Uterus (tissue), 4 donors: ENCODE data around the gene CLSTN1. TPM values are rescaled to one million over a fixed set of nuclear protein-coding genes. Genes with fewer than 3 reads are reported as not detected.
A peak's percentile ranks its signal among the peaks of the same experiment; 100 is the strongest.

Experiments
- DNase-seq, 2 donors: peaks; one replicate each; pipeline ENCODE4 v3.0.0-alpha.2; 2019 to 2020
- H3K27ac ChIP-seq, 2 donors: fragments of 200-600 bp; sonication (generic); 1 replicate in 1 of 2; 2 replicates in 1 of 2; pipeline ENCODE4 v1.5.1; 2016 to 2018
- H3K27me3 ChIP-seq, 2 donors: fragments of 200-600 bp; sonication (generic); one replicate each; pipeline ENCODE4 v1.5.1; 2018 to 2019; ENCODE audit warnings: control low read depth in 1 of 2
- H3K36me3 ChIP-seq, 2 donors: fragments of 200-600 bp; sonication (generic); one replicate each; pipeline ENCODE4 v1.5.1; 2019; ENCODE audit warnings: control low read depth in 1 of 2
- H3K4me1 ChIP-seq, 2 donors: fragments of 200-600 bp; sonication (generic); one replicate each; pipeline ENCODE4 v1.5.1; 2018 to 2019; ENCODE audit warnings: control low read depth in 1 of 2
- H3K4me3 ChIP-seq, 2 donors: fragments of 200-600 bp; sonication (generic); 1 replicate in 1 of 2; 2 replicates in 1 of 2; pipeline ENCODE4 v1.5.1; 2018 to 2019; ENCODE audit warnings: mild to moderate bottlenecking in 1 of 2
- H3K9me3 ChIP-seq, 2 donors: fragments of 200-600 bp; sonication (generic); one replicate each; pipeline ENCODE4 v1.5.1; 2019; ENCODE audit warnings: control low read depth in 1 of 2
- POLR2A ChIP-seq, 2 donors: fragments of 450-650 bp; IDR thresholded peaks; one replicate each; pipeline ENCODE4 v1.6.1; 2016; ENCODE audit warnings: antibody characterized with exemption in 2 of 2, mild to moderate bottlenecking in 1 of 2, moderate library complexity in 1 of 2
- intact Hi-C: fragments of 100-400 bp; cut with DNase I; formaldehyde crosslinking; loops from one replicate; pipeline ENCODE4 v1.15.1; 2023; ENCODE audit warnings: low total_unique reads
- total RNA-seq, 4 donors: library from RNA; depleted of rRNA in 3 of 4; stranded (reverse); fragments of >200 nt in 3 of 4; gene quantifications; one replicate each; pipeline versions ENCODE4 v1.1.0 to v1.2.4, GENCODE V29; 2014 to 2023
- TF ChIP-seq, protein P1 (sequence below), 4 experiments: fragments of 200-600 bp in 2 of 4; fragments of 450-650 bp in 2 of 4; sonication (generic) in 2 of 4; IDR thresholded peaks; one replicate each; pipeline ENCODE4 v1.5.1; 2016 to 2019; ENCODE audit warnings: antibody characterized with exemption in 4 of 4, mild to moderate bottlenecking in 2 of 4, moderate library complexity in 1 of 4
- donor health status: DM: yes; HTN: yes; CAD: no.

The CLSTN1 gene
- total RNA-seq, 4 donors from 2014 or later: 46.8 to 184 (median 94.0) TPM

DNA sequence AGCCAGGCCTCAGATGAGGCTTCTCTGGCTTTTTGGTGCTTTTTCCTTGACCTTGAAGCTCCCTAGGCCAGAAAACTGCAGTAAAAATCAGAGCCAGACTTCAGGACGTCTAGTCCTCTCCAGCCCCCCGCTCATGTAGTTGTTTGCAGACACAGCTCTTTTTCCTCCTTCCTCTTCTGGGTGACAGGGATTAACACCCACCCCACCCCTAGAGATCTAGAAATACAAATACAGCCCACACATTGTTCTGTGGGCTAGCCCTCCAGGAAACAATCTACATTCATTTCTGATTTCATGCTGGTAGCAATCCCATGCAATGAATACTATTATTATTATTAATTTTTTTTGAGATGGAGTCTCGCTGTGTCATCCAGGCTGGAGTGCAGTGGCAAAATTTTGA is 9.9 kb upstream of the CLSTN1 start:
- no peak overlapping the region for H3K27ac ChIP-seq
- H3K4me3 ChIP-seq: no peak overlapping the region
- TF ChIP-seq POLR2A (IDR thresholded peaks at IDR 0.05): no peak
- TF ChIP-seq, protein P1, sequence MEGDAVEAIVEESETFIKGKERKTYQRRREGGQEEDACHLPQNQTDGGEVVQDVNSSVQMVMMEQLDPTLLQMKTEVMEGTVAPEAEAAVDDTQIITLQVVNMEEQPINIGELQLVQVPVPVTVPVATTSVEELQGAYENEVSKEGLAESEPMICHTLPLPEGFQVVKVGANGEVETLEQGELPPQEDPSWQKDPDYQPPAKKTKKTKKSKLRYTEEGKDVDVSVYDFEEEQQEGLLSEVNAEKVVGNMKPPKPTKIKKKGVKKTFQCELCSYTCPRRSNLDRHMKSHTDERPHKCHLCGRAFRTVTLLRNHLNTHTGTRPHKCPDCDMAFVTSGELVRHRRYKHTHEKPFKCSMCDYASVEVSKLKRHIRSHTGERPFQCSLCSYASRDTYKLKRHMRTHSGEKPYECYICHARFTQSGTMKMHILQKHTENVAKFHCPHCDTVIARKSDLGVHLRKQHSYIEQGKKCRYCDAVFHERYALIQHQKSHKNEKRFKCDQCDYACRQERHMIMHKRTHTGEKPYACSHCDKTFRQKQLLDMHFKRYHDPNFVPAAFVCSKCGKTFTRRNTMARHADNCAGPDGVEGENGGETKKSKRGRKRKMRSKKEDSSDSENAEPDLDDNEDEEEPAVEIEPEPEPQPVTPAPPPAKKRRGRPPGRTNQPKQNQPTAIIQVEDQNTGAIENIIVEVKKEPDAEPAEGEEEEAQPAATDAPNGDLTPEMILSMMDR (IDR thresholded peaks at IDR 0.05): no peak
- no peaks in the 10 kb centered on the region for H3K36me3 ChIP-seq
- peaks cover 0 to 12% of the 10 kb centered on the region in 2 donors for H3K4me1 ChIP-seq
- H3K27me3 ChIP-seq: no peaks in the 10 kb centered on the region
- intact Hi-C loops: no loop called here
- H3K9me3 ChIP-seq: no peaks in the 10 kb centered on the region
- DNase-seq: no peak

DNA sequence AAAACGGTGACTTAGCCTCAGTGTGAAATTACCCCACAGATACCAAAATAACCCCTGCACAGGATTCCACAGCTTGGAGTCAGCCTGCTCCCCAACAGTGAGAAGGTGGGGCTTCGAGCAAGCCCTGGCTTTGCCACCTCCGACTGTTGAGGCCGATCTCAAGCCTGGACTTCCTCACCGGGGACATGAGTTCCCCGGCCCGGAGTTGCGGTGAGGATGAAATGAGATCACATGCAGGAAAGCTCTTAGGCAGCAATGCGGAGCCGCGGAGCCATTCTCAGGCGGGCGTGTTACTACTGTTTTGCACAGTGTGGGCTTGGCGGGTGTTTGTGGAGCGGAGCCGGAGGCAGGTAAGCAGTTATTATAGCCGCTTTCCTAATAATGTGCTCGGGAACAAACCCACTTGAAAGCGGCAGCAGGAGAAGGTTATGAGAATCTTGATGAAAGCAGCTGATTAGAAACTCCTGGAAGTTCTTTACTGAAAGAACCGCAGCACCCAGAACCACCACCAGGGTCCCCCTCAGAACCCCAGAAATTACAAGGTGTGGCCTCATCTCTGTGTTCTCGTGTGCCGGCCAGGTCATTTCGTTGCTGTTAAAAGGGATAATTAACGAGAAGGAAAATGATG is 3.9 kb upstream of the CLSTN1 start:
- H3K4me3 ChIP-seq: no peak overlapping the region
- no peak for TF ChIP-seq POLR2A (IDR thresholded peaks at IDR 0.05)
- TF ChIP-seq, protein P1 (IDR thresholded peaks at IDR 0.05): no peak
- no peaks in the 10 kb centered on the region for H3K27me3 ChIP-seq
- no peaks in the 10 kb centered on the region for H3K9me3 ChIP-seq
- no peak for DNase-seq
- H3K27ac ChIP-seq: no peak overlapping the region
- H3K36me3 ChIP-seq: no peaks in the 10 kb centered on the region
- intact Hi-C loops: no loop called here
- no peaks in the 10 kb centered on the region for H3K4me1 ChIP-seq

DNA sequence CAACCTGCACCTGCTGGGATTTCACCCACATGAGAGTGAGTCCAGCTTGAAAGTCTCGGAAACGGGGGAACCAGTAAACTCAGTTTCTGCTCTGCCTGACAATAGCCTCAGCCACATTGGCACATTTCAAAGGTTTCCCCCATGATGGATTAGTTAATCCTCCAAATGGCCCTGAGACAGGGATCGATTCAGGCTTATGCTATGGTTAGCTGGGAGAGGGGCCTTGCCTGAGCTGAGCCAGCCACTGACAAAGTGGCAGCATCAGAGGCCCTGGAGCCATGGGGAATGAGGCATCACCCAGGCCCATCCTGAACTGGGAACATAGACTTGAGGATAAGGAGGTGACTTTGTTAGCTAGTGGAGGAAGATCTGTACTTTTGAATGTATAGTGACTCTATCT is 2.9 kb upstream of the CLSTN1 start:
- Histone ChIP-seq H3K9me3 (no peaks in the 10 kb centered on the region), H3K4me1 (peaks cover 0 to 9% of the 10 kb centered on the region in 2 donors), H3K36me3 (no peaks in the 10 kb centered on the region), H3K4me3 (no peak overlapping the region), H3K27me3 (no peaks in the 10 kb centered on the region), H3K27ac (peak overlapping the region in 1 of 2 donors; percentile 83)
- intact Hi-C loops: no loop called here
- no peak for DNase-seq
- TF ChIP-seq, protein P1 (IDR thresholded peaks at IDR 0.05): no peak
- no peak for TF ChIP-seq POLR2A (IDR thresholded peaks at IDR 0.05)

DNA sequence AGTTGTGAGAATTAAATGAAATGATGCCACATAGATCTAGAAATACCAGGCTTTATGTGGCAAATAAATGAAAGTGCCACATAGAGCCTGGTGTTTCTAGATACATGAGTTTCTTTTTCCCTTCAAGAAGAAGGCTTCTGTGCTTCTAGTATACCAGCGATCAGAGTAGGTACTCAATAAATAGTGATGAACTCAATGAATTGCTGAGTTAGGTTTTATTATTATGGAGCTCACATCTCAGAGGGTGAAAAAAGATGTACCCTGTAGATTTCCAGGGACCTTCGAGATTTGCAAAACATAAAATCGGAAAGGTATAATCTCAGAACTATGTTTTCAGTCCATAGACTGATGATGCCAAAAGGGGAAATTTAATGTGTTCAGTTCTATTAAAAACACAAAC is 2.3 kb upstream of the CLSTN1 start:
- H3K27ac ChIP-seq: peak overlapping the region; percentile 83 to 98
- H3K4me3 ChIP-seq: no peak overlapping the region
- no peak for DNase-seq
- TF ChIP-seq, protein P1 (IDR thresholded peaks at IDR 0.05): no peak
- TF ChIP-seq POLR2A (IDR thresholded peaks at IDR 0.05): no peak
- peaks cover 5 to 10% of the 10 kb centered on the region in 2 donors for H3K4me1 ChIP-seq
- H3K36me3 ChIP-seq: no peaks in the 10 kb centered on the region
- no peaks in the 10 kb centered on the region for H3K9me3 ChIP-seq
- H3K27me3 ChIP-seq: no peaks in the 10 kb centered on the region
- intact Hi-C loops: no loop called here

DNA sequence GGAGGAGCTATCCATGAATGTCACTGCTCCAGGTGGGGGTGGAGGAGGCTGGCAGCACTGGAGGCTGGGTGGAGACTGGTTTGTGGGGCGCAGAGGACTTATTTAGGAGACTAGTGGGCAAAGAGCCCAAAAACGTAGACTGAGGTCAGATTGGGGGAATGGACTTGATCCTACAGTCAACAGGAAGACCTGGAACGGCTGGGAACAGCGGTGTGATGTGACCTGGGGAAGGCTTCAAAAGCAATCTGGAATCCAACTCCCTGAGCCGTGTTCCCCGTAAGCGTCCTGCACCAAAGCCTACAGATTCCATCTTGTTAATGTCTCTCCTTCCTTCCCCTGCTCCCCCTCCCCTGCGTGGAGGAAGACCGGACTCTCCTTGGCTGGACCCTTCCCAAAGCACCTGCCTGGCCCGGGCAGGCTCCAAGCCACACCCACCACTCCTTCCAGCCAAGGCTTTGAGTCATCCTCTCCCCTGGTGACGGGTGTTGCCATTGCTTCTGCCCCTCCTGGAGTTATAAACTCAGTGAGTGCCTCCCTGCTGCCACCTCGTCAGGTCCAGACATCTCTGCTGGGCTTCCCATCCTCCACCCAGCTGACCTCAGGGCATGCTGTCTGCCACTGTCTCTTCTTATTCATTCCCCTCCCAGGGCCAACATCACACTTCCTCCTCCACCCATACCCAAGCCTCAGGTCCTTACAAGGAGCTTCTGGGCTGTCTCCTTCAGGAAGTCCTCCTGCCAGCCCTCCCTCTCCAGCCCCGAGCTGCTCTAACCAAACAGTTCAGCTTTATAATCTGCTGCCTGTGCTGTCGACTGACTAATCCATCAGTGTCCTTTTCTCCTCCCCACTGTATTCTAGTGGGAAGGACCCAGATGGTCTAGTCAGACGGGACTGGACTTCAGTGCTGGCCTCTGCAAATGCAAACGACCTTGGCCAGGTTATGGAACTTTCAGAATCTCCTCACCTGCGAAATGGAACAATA is 1.6 kb upstream of the CLSTN1 start:
- H3K27ac ChIP-seq: peak overlapping the region; percentile 83 to 98
- intact Hi-C loops: no loop called here

More for the DNA sequence above, 1.6 kb upstream of the CLSTN1 start:
- Histone ChIP-seq H3K4me3 (no peak overlapping the region), H3K9me3 (no peaks in the 10 kb centered on the region), H3K27me3 (no peaks in the 10 kb centered on the region), H3K4me1 (peaks cover 8 to 10% of the 10 kb centered on the region in 2 donors), H3K36me3 (no peaks in the 10 kb centered on the region)
- TF ChIP-seq, protein P1 (IDR thresholded peaks at IDR 0.05): peak in 1 of 4 experiments; percentile 7
- TF ChIP-seq POLR2A (IDR thresholded peaks at IDR 0.05): peak in 1 of 2 donors; percentile 31
- DNase-seq: peak; percentile 80 to 84
